HepG2 (cell line): ENCODE results near the gene CIAO3. TPM values are rescaled to one million over a fixed set of nuclear protein-coding genes. Genes with fewer than 3 reads are reported as not detected.
A peak's percentile ranks its signal among the peaks of the same experiment; 100 is the strongest.

ENCODE experiments used
- ATF3 ChIP-seq: sonication (generic); formaldehyde crosslinking; IDR thresholded peaks from 2 replicates; pipeline ENCODE4 v1.4.0; 2020; ENCODE audit warnings: missing genetic modification reagents
- DDIT3 ChIP-seq: sonication (generic); formaldehyde crosslinking; IDR thresholded peaks from 2 replicates; pipeline ENCODE4 v1.4.0; 2020; ENCODE audit warnings: mild to moderate bottlenecking, missing genetic modification reagents
- HIC2 ChIP-seq: sonication (generic); formaldehyde crosslinking; IDR thresholded peaks from 2 replicates; pipeline ENCODE4 v1.9.0; 2022; ENCODE audit warnings: low read depth, missing genetic modification reagents
- LRRFIP1 ChIP-seq: sonication (generic); formaldehyde crosslinking; conservative IDR thresholded peaks from 2 replicates; pipeline ENCODE4 v1.4.0; 2020; ENCODE audit warnings: missing genetic modification reagents
- MBD4 ChIP-seq: IDR thresholded peaks from 2 replicates; pipeline ENCODE4 v1.6.1; 2012; ENCODE audit warnings: low read length, inconsistent platforms, borderline replicate concordance
- MED13 ChIP-seq: sonication (generic); formaldehyde crosslinking; IDR thresholded peaks from 2 replicates; pipeline ENCODE4 v1.5.0; 2020; ENCODE audit warnings: missing genetic modification reagents
- MEIS2 ChIP-seq: sonication (generic); formaldehyde crosslinking; IDR thresholded peaks from 2 replicates; pipeline ENCODE4 v1.9.0; 2021; ENCODE audit warnings: mild to moderate bottlenecking, missing genetic modification reagents
- MIER2 ChIP-seq: IDR thresholded peaks from 2 replicates; pipeline ENCODE4 v1.6.1; 2016; ENCODE audit warnings: missing biosample characterization, missing genetic modification reagents
- NR2C2 ChIP-seq: sonication (generic); formaldehyde crosslinking; IDR thresholded peaks from 2 replicates; pipeline ENCODE4 v1.4.0; 2020; ENCODE audit warnings: missing genetic modification reagents, mild to moderate bottlenecking, moderate library complexity, borderline replicate concordance
- PAXIP1 ChIP-seq: sonication (generic); formaldehyde crosslinking; conservative IDR thresholded peaks from 2 replicates; pipeline ENCODE4 v1.4.0; 2020; ENCODE audit warnings: mild to moderate bottlenecking, missing genetic modification reagents, moderate library complexity
- SIN3A ChIP-seq: IDR thresholded peaks from 2 replicates; pipeline ENCODE4 v1.6.1; 2011; ENCODE audit warnings: low read depth, mild to moderate bottlenecking, control low read depth, low read length, borderline replicate concordance
- SMAD1 ChIP-seq: sonication (generic); formaldehyde crosslinking; IDR thresholded peaks from 2 replicates; pipeline ENCODE4 v1.4.0; 2020; ENCODE audit warnings: missing genetic modification reagents, low read depth, mild to moderate bottlenecking, borderline replicate concordance
- ZBTB49 ChIP-seq: sonication (generic); formaldehyde crosslinking; IDR thresholded peaks from 2 replicates; pipeline ENCODE4 v1.4.0; 2020; ENCODE audit warnings: missing genetic modification reagents, borderline replicate concordance
- ZFP36 ChIP-seq: fragments of 150-350 bp; IDR thresholded peaks from 2 replicates; pipeline ENCODE4 v1.6.1; 2018; ENCODE audit warnings: borderline replicate concordance, low read length, low read depth; ENCODE audit not compliant: partially characterized antibody
- ZNF121 ChIP-seq: sonication (generic); formaldehyde crosslinking; IDR thresholded peaks from 2 replicates; pipeline ENCODE4 v1.5.0; 2020; ENCODE audit warnings: mild to moderate bottlenecking, missing genetic modification reagents
- ZNF577 ChIP-seq: sonication (generic); formaldehyde crosslinking; IDR thresholded peaks from 2 replicates; pipeline ENCODE4 v1.4.0; 2020; ENCODE audit warnings: mild to moderate bottlenecking, low read depth, missing genetic modification reagents, borderline replicate concordance
- ZNF879 ChIP-seq: sonication (generic); formaldehyde crosslinking; IDR thresholded peaks from 2 replicates; pipeline ENCODE4 v1.8.1; 2023; ENCODE audit warnings: missing genetic modification reagents
- polyA plus RNA-seq, 8 experiments: library from polyadenylated mRNA; depleted of rRNA in 3 of 8; stranded (reverse) in 7 of 8; unstranded in 1 of 8; fragments of >200 nt; fragmentation: Illumina TruSeq in 4 of 8; extraction: Trizol in 4 of 8; gene quantifications; 2 replicates each; pipeline versions ENCODE4 v1.2.1 to v1.2.3, GENCODE V29; 2011 to 2016; ENCODE audit warnings: low read depth in 4 of 8, missing spikeins in 1 of 8, mixed read lengths in 1 of 8; ENCODE audit not compliant: insufficient read depth in 1 of 8
- total RNA-seq, 5 experiments: library from RNA; depleted of rRNA; stranded (reverse); fragments of >200 nt; fragmentation: Illumina TruSeq; extraction: Trizol; gene quantifications; 2 replicates each; pipeline ENCODE4 v1.2.3, GENCODE V29; 2016; ENCODE audit warnings: low read depth in 1 of 5

CIAO3 gene
- total and polyA plus RNA-seq, 2 of the 13 experiments (the other 11 are each of a cell fraction or from before 2014, with no cell fraction given) = 21.7 to 25.0 TPM

- peak; percentile 58; the same call in 1 of the 2 replicates for TF ChIP-seq SIN3A
- TF ChIP-seq HIC2 = no peak; the same call in 1 of the 2 replicates
- peak; percentile 21; the same call in 1 of the 2 replicates for TF ChIP-seq ATF3 (CRISPR knock-in tag)
- no peak for TF ChIP-seq ZNF577 (CRISPR knock-in tag)
- TF ChIP-seq LRRFIP1 = no peak
- TF ChIP-seq MIER2 (CRISPR knock-in tag) = peak; percentile 91
- no peak for TF ChIP-seq SMAD1 (CRISPR knock-in tag)
- TF ChIP-seq MEIS2 (CRISPR knock-in tag) = peak; percentile 92
- TF ChIP-seq MBD4 = no peak
- TF ChIP-seq PAXIP1 (CRISPR knock-in tag) = no peak
- TF ChIP-seq ZFP36 = no peak
- no peak for TF ChIP-seq MED13 (CRISPR knock-in tag)
- no peak for TF ChIP-seq ZNF121 (CRISPR knock-in tag)
- no peak for TF ChIP-seq ZNF879
- TF ChIP-seq DDIT3 = no peak
- TF ChIP-seq ZBTB49 (CRISPR knock-in tag) = no peak
- no peak for TF ChIP-seq NR2C2 (CRISPR knock-in tag)
Measured at GRCh38 chr16:700684-701584, 39.9 kb downstream of the CIAO3 start (continued).
